Measurements from ENCODE around the gene NDRG3. TPM values are rescaled to one million over a fixed set of nuclear protein-coding genes. Genes with fewer than 3 reads are reported as not detected.
"Not testable (repeated sequence)": the region's sequence is repeated elsewhere in the genome, so short reads cannot be mapped to it uniquely, and the experiment has no call there.

The NDRG3 gene
- total and polyA plus RNA-seq, 2 experiments from 2014 or later: 31.1 to 43.4 TPM

- Histone ChIP-seq H3K27ac (no peak overlapping the region), H3K4me1 (ENCODE audit: low read depth) (no peaks in the 10 kb centered on the region), H3K9me3 (ENCODE audit: low read depth) (no peaks in the 10 kb centered on the region), H3K4me3 (no peak overlapping the region), H3K36me3 (no peaks in the 10 kb centered on the region), H3K27me3 (no peaks in the 10 kb centered on the region)
- no peak for TF ChIP-seq CTCF (IDR thresholded peaks at IDR 0.05; ENCODE audit: low read depth, low read length)
- DNase-seq (ENCODE audit: low read depth in 1 of 2, low spot score in 1 of 2): no peak
Observed at GRCh38 chr20:36684747-36685146, 61.1 kb downstream of the NDRG3 start.

GRCh38 chr20:36682311-36682710 lies 63.6 kb downstream of the NDRG3 start:
- DNase-seq (ENCODE audit: low read depth in 1 of 2, low spot score in 1 of 2): no peak
- no peak for TF ChIP-seq CTCF (IDR thresholded peaks at IDR 0.05; ENCODE audit: low read depth, low read length)
- H3K4me1 ChIP-seq (ENCODE audit: low read depth): no peaks in the 10 kb centered on the region
- no peak overlapping the region for H3K4me3 ChIP-seq
- no peaks in the 10 kb centered on the region for H3K27me3 ChIP-seq
- H3K36me3 ChIP-seq: no peaks in the 10 kb centered on the region
- H3K27ac ChIP-seq: no peak overlapping the region
- no peaks in the 10 kb centered on the region for H3K9me3 ChIP-seq (ENCODE audit: low read depth)

- H3K27ac ChIP-seq: peak overlapping the region; percentile 71
- DNase-seq (ENCODE audit: low read depth in 1 of 2, low spot score in 1 of 2): no peak
- peak overlapping the region; percentile 79 for H3K4me3 ChIP-seq
Observed at GRCh38 chr20:36677422-36677771, 68.5 kb downstream of the NDRG3 start.

GRCh38 chr20:36676701-36677421 lies 69.0 kb downstream of the NDRG3 start:
- peak overlapping the region; percentile 55 for H3K27ac ChIP-seq
- peak overlapping the region; percentile 79 for H3K4me3 ChIP-seq
- H3K27me3 ChIP-seq: no peaks in the 10 kb centered on the region
- DNase-seq (ENCODE audit: low read depth in 1 of 2, low spot score in 1 of 2): peak in 1 of 2 donors; percentile 93
- H3K9me3 ChIP-seq (ENCODE audit: low read depth): no peaks in the 10 kb centered on the region
- H3K4me1 ChIP-seq (ENCODE audit: low read depth): no peaks in the 10 kb centered on the region
- no peaks in the 10 kb centered on the region for H3K36me3 ChIP-seq
- TF ChIP-seq CTCF (IDR thresholded peaks at IDR 0.05; ENCODE audit: low read depth, low read length): no peak

More at GRCh38 chr20:36677422-36677771, 68.5 kb downstream of the NDRG3 start:
- H3K27me3 ChIP-seq: no peaks in the 10 kb centered on the region
- H3K9me3 ChIP-seq (ENCODE audit: low read depth): no peaks in the 10 kb centered on the region
- H3K4me1 ChIP-seq (ENCODE audit: low read depth): no peaks in the 10 kb centered on the region
- no peaks in the 10 kb centered on the region for H3K36me3 ChIP-seq
- no peak for TF ChIP-seq CTCF (IDR thresholded peaks at IDR 0.05; ENCODE audit: low read depth, low read length)

GRCh38 chr20:36675545-36675944 lies 70.3 kb downstream of the NDRG3 start:
- H3K27ac ChIP-seq; H3K9me3 ChIP-seq (ENCODE audit: low read depth); H3K36me3 ChIP-seq; H3K27me3 ChIP-seq; H3K4me3 ChIP-seq; H3K4me1 ChIP-seq (ENCODE audit: low read depth); DNase-seq (ENCODE audit: low read depth in 1 of 2, low spot score in 1 of 2): not testable (repeated sequence)

GRCh38 chr20:36672991-36673390 lies 72.9 kb downstream of the NDRG3 start:
- no peaks in the 10 kb centered on the region for H3K27me3 ChIP-seq
- no peaks in the 10 kb centered on the region for H3K36me3 ChIP-seq
- TF ChIP-seq CTCF (IDR thresholded peaks at IDR 0.05; ENCODE audit: low read depth, low read length): no peak
- no peak for DNase-seq (ENCODE audit: low read depth in 1 of 2, low spot score in 1 of 2)
- no peak overlapping the region for H3K4me3 ChIP-seq
- no peaks in the 10 kb centered on the region for H3K9me3 ChIP-seq (ENCODE audit: low read depth)
- H3K27ac ChIP-seq: no peak overlapping the region
- H3K4me1 ChIP-seq (ENCODE audit: low read depth): no peaks in the 10 kb centered on the region

All from cardiac muscle cell (in vitro differentiated cells and primary cell).